Measurements from ENCODE around the gene ZMYND8. TPM values are rescaled to one million over a fixed set of nuclear protein-coding genes. Genes with fewer than 3 reads are reported as not detected.

ZMYND8 gene
- total and polyA plus RNA-seq, 7 donors: 7.8 to 46.0 (median 24.8) TPM

DNA sequence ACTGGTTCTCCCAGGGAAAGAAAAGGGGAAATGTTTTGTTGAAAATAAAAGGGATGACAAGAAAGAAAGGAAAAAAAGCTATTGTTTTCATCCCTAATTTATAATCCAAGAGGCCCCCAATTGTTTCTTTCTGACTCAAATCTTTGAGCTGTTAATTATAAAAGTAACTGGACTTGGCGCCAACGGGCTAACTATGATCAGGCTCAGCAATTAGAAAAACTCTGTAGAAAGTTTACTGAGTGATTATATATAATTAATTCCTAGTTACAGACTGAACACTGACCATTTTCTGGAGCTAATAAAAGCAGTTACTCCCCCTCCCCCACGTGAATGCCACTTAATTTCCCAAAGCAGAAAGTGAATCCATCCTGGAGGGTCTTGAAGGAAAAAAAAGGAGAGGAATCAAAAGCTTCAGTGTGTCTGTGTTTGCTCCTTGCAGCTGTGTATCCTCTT lies 3.2 kb downstream of the ZMYND8 start:
- no peaks in the 10 kb centered on the region for H3K9me3 ChIP-seq
- peaks cover 0 to 100% (median 100%) of the 10 kb centered on the region in 4 donors for H3K4me1 ChIP-seq
- TF ChIP-seq POLR2AphosphoS5 (IDR thresholded peaks at IDR 0.05) (no peak), EP300 (IDR thresholded peaks at IDR 0.05) (no peak), POLR2A (IDR thresholded peaks at IDR 0.05) (no peak)
- TF ChIP-seq, protein P1, sequence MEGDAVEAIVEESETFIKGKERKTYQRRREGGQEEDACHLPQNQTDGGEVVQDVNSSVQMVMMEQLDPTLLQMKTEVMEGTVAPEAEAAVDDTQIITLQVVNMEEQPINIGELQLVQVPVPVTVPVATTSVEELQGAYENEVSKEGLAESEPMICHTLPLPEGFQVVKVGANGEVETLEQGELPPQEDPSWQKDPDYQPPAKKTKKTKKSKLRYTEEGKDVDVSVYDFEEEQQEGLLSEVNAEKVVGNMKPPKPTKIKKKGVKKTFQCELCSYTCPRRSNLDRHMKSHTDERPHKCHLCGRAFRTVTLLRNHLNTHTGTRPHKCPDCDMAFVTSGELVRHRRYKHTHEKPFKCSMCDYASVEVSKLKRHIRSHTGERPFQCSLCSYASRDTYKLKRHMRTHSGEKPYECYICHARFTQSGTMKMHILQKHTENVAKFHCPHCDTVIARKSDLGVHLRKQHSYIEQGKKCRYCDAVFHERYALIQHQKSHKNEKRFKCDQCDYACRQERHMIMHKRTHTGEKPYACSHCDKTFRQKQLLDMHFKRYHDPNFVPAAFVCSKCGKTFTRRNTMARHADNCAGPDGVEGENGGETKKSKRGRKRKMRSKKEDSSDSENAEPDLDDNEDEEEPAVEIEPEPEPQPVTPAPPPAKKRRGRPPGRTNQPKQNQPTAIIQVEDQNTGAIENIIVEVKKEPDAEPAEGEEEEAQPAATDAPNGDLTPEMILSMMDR (IDR thresholded peaks at IDR 0.05): no peak
- no peak for DNase-seq
- 64 to 71% methylated on average over 3 of the region's 3 CpGs for WGBS, 2 donors
- intact Hi-C loops (cut with DNase I): no loop called here
- no peaks in the 10 kb centered on the region for H3K36me3 ChIP-seq
- no peaks in the 10 kb centered on the region for H3K27me3 ChIP-seq
- peak overlapping the region; percentile 99 to 100 (median 99) for H3K27ac ChIP-seq
- peak overlapping the region in 3 of 4 donors; percentile 1 to 28 (median 21) for H3K4me3 ChIP-seq

DNA sequence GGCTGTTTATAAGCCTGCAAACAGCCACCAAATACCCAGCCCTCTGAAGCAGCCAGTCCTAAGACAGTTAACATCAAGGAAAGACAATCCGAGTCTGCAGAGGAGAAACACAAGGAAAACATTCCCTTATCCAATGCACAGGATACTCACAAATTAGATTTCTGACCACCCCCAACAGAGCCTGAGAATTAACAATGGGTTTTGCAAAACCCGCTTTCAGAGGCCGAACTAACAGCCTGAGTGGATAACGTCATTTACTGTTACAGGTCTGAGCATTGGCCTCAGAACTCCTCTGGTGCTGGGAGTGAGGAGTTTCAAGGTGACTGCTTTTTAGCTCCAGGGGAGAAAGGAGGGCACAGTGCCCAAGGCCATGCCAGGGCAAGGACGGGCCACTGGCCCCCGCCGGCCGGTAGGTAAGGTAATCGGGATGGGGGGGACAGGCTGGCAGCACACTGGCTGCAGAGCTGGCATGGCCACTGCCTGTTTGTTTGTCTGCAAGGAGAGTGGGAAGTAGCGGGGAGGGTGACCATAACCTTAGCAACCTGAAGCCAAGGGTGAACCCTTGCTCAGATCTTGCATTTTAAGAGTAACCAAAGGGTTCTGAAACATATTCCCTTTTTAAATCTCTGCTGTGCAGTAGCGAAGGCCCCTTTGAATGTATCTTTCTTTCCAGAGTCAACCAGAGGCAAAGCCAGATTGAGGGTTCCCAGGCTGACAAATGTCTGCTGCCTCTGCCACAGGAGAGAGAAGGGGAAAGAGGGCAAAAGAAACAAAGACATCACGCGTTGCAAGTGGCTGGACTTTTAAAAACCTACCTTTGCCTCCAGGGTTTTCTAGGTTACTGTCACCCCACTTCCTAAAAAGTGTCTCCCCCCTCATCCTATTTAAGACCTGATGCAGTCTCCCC lies 3.9 kb downstream of the ZMYND8 start:
- TF ChIP-seq POLR2AphosphoS5 (IDR thresholded peaks at IDR 0.05) (peak in 1 of 4 donors; percentile 50), EP300 (IDR thresholded peaks at IDR 0.05) (no peak)
- intact Hi-C loops (cut with DNase I): no loop called here
- Histone ChIP-seq H3K4me1 (peaks cover 0 to 100% (median 100%) of the 10 kb centered on the region in 4 donors), H3K27ac (peak overlapping the region; percentile 99 to 100 (median 99)), H3K27me3 (no peaks in the 10 kb centered on the region), H3K36me3 (no peaks in the 10 kb centered on the region), H3K4me3 (peak overlapping the region; percentile 1 to 28 (median 12)), H3K9me3 (no peaks in the 10 kb centered on the region)
- WGBS, 2 donors: 25 to 53% methylated on average over 13 of the region's 13 CpGs
- no peak for DNase-seq

GRCh38 chr20:47351643-47352331 lies 4.7 kb downstream of the ZMYND8 start:
- TF ChIP-seq, protein P1 (IDR thresholded peaks at IDR 0.05): no peak
- TF ChIP-seq POLR2A (IDR thresholded peaks at IDR 0.05): peak in 1 of 2 donors; percentile 0
- Histone ChIP-seq H3K9me3 (no peaks in the 10 kb centered on the region), H3K4me3 (peak overlapping the region in 3 of 4 donors; percentile 1 to 28 (median 21)), H3K27me3 (no peaks in the 10 kb centered on the region), H3K36me3 (no peaks in the 10 kb centered on the region), H3K27ac (peak overlapping the region; percentile 99 to 100 (median 99)), H3K4me1 (peaks cover 0 to 100% (median 100%) of the 10 kb centered on the region in 4 donors)
- intact Hi-C loops (cut with DNase I): no loop called here
- DNase-seq: no peak
- 23 to 31% methylated on average over 10 of the region's 10 CpGs for WGBS, 2 donors

- Histone ChIP-seq H3K4me1 (peaks cover 0 to 96% (median 93%) of the 10 kb centered on the region in 4 donors), H3K9me3 (no peaks in the 10 kb centered on the region), H3K27me3 (no peaks in the 10 kb centered on the region), H3K36me3 (peaks cover 0 to 5% (median 0%) of the 10 kb centered on the region in 4 donors), H3K4me3 (peak overlapping the region in 1 of 4 donors; percentile 21), H3K27ac (peak overlapping the region; percentile 99 to 100 (median 99))
- DNase-seq: no peak
- TF ChIP-seq, protein P1 (IDR thresholded peaks at IDR 0.05): no peak
- TF ChIP-seq POLR2AphosphoS5 (IDR thresholded peaks at IDR 0.05) (no peak), POLR2A (IDR thresholded peaks at IDR 0.05) (no peak), EP300 (IDR thresholded peaks at IDR 0.05) (no peak)
- 80 to 91% methylated on average over 4 of the region's 4 CpGs for WGBS, 2 donors
- intact Hi-C loops (cut with DNase I): no loop called here
These were observed 5.6 kb downstream of the ZMYND8 start for GRCh38 chr20:47350691-47351545.
